ENCODE results near the gene TRUB2. TPM values are rescaled to one million over a fixed set of nuclear protein-coding genes. Genes with fewer than 3 reads are reported as not detected.

Gene TRUB2
- total RNA-seq, 1 donor from 2014 or later = 33.4 TPM

GRCh38 chr9:128297221-128297773 is 24.9 kb downstream of the TRUB2 start:
- Mint-ChIP-seq H3K4me3 (no peak overlapping the region), H3K27ac (ENCODE audit: unreplicated experiment) (peak overlapping the region; percentile 60), H3K27me3 (ENCODE audit: low read depth) (no peaks in the 10 kb centered on the region), H3K4me1 (peaks cover 5% of the 10 kb centered on the region), H3K36me3 (ENCODE audit: low read depth) (no peaks in the 10 kb centered on the region), H3K9me3 (no peaks in the 10 kb centered on the region)
- no peak for DNase-seq (ENCODE audit: low read depth, low spot score)
- TF ChIP-seq CTCF (conservative IDR thresholded peaks at IDR 0.05) = no peak

- no peaks in the 10 kb centered on the region for H3K36me3 Mint-ChIP-seq (ENCODE audit: low read depth)
- no peaks in the 10 kb centered on the region for H3K9me3 Mint-ChIP-seq
- DNase-seq (ENCODE audit: low read depth, low spot score) = no peak
- no peak overlapping the region for H3K27ac Mint-ChIP-seq (ENCODE audit: unreplicated experiment)
- TF ChIP-seq CTCF (conservative IDR thresholded peaks at IDR 0.05) = no peak
- H3K27me3 Mint-ChIP-seq (ENCODE audit: low read depth) = no peaks in the 10 kb centered on the region
- H3K4me3 Mint-ChIP-seq = no peak overlapping the region
- H3K4me1 Mint-ChIP-seq = peaks cover 5% of the 10 kb centered on the region
Observed at GRCh38 chr9:128296340-128297220, 25.7 kb downstream of the TRUB2 start.

GRCh38 chr9:128294142-128294541 is 28.1 kb downstream of the TRUB2 start:
- H3K36me3 Mint-ChIP-seq (ENCODE audit: low read depth) = no peaks in the 10 kb centered on the region
- no peaks in the 10 kb centered on the region for H3K9me3 Mint-ChIP-seq
- no peak overlapping the region for H3K4me3 Mint-ChIP-seq
- no peaks in the 10 kb centered on the region for H3K27me3 Mint-ChIP-seq (ENCODE audit: low read depth)
- no peak for TF ChIP-seq CTCF (conservative IDR thresholded peaks at IDR 0.05)
- H3K27ac Mint-ChIP-seq (ENCODE audit: unreplicated experiment) = peak overlapping the region; percentile 35
- no peak for DNase-seq (ENCODE audit: low read depth, low spot score)
- peaks cover 5% of the 10 kb centered on the region for H3K4me1 Mint-ChIP-seq

- Mint-ChIP-seq H3K4me1 (peaks cover 5% of the 10 kb centered on the region), H3K36me3 (ENCODE audit: low read depth) (no peaks in the 10 kb centered on the region), H3K27ac (ENCODE audit: unreplicated experiment) (no peak overlapping the region), H3K4me3 (no peak overlapping the region), H3K9me3 (no peaks in the 10 kb centered on the region), H3K27me3 (ENCODE audit: low read depth) (no peaks in the 10 kb centered on the region)
- no peak for TF ChIP-seq CTCF (conservative IDR thresholded peaks at IDR 0.05)
- DNase-seq (ENCODE audit: low read depth, low spot score) = no peak
Observed at GRCh38 chr9:128293091-128293490, 29.2 kb downstream of the TRUB2 start.

- DNase-seq (ENCODE audit: low read depth, low spot score) = no peak
- H3K27ac Mint-ChIP-seq (ENCODE audit: unreplicated experiment) = peak overlapping the region; percentile 47
- TF ChIP-seq CTCF (conservative IDR thresholded peaks at IDR 0.05) = no peak
- H3K4me3 Mint-ChIP-seq = no peak overlapping the region
- no peaks in the 10 kb centered on the region for H3K36me3 Mint-ChIP-seq (ENCODE audit: low read depth)
- peaks cover 5% of the 10 kb centered on the region for H3K4me1 Mint-ChIP-seq
- H3K9me3 Mint-ChIP-seq = no peaks in the 10 kb centered on the region
- no peaks in the 10 kb centered on the region for H3K27me3 Mint-ChIP-seq (ENCODE audit: low read depth)
Observed at GRCh38 chr9:128292009-128292408, 30.2 kb downstream of the TRUB2 start.

Data from neural crest cell (in vitro differentiated cells).